Thymus (tissue), 14 donors: ENCODE data around the gene RALGAPA2. TPM values are rescaled to one million over a fixed set of nuclear protein-coding genes. Genes with fewer than 3 reads are reported as not detected.

Experiments
- DNase-seq, 9 donors: peaks; one replicate each; pipeline ENCODE4 v3.0.0-alpha.2; 2013; ENCODE audit warnings: low spot score in 9 of 9, low read depth in 6 of 9, missing footprints in 1 of 9
- H3K27ac ChIP-seq, 2 donors: one replicate each; pipeline ENCODE4 v1.5.1; 2013; ENCODE audit warnings: control low read depth in 1 of 2, low read depth in 1 of 2, low read length in 1 of 2, mild to moderate bottlenecking in 1 of 2, moderate library complexity in 1 of 2
- H3K27me3 ChIP-seq, 2 donors: one replicate each; pipeline ENCODE4 v1.5.1; 2013; ENCODE audit warnings: low read length in 1 of 2; ENCODE audit not compliant: control insufficient read depth in 2 of 2, insufficient read depth in 1 of 2
- H3K36me3 ChIP-seq, 2 donors: one replicate each; pipeline ENCODE4 v1.5.1; 2013; ENCODE audit warnings: low read length in 1 of 2, mild to moderate bottlenecking in 1 of 2, moderate library complexity in 1 of 2; ENCODE audit not compliant: control insufficient read depth in 2 of 2, insufficient read depth in 2 of 2
- H3K4me1 ChIP-seq, 2 donors: one replicate each; pipeline ENCODE4 v1.5.1; 2013; ENCODE audit warnings: low read length in 2 of 2; ENCODE audit not compliant: control insufficient read depth in 2 of 2, insufficient read depth in 2 of 2
- H3K4me3 ChIP-seq, 2 donors: one replicate each; pipeline ENCODE4 v1.5.1; 2013; ENCODE audit warnings: low read length in 2 of 2, control low read depth in 1 of 2, mild to moderate bottlenecking in 1 of 2
- H3K9me3 ChIP-seq, 2 donors: one replicate each; pipeline ENCODE4 v1.5.1; 2013; ENCODE audit warnings: low read length in 1 of 2, mild to moderate bottlenecking in 1 of 2; ENCODE audit not compliant: control insufficient read depth in 2 of 2, insufficient read depth in 1 of 2
- WGBS: extraction: QIAGEN DNeasy Blood & Tissue Kit; methylation state at CpG from one replicate; pipeline ENCODE4 v1.1.7; 2013; 5-methylcytosine and 5-hydroxymethylcytosine counted together
- long read RNA-seq, 10 donors: transcript quantifications; one replicate each; lab custom pipeline, GENCODE V29; 2026
- polyA plus RNA-seq: library from polyadenylated mRNA; stranded (reverse); fragments of 200-250 nt; gene quantifications from one replicate; pipeline ENCODE4 v1.2.3, GENCODE V29; 2013
- total RNA-seq: library from RNA; stranded (reverse); fragments of 120-200 nt; gene quantifications from one replicate; pipeline ENCODE4 v1.2.4, GENCODE V29; 2013
- donor health status: healthy.

RALGAPA2 gene
- total RNA-seq (10.3 TPM), polyA plus RNA-seq (9.0 TPM)
- long read RNA-seq, donor 1 = 0 reads
- long read RNA-seq, donor 2, partial matches to known transcripts = 6 of 6 reads
- long read RNA-seq, donor 2, other reads (novel, unspliced or antisense) = 0 of 6 reads
- long read RNA-seq, donor 3 = 0 reads
- long read RNA-seq, donor 4 = 0 reads
- long read RNA-seq, donor 5 = 0 reads
- long read RNA-seq, donor 6, partial matches to known transcripts = 0 of 1 reads
- long read RNA-seq, donor 6, other reads (novel, unspliced or antisense) = 0 of 1 reads
- long read RNA-seq, donor 7, full-length matches to known transcripts = 1 of 1 reads
- long read RNA-seq, donor 7, partial matches to known transcripts = 0 of 1 reads
- long read RNA-seq, donor 7, other reads (novel, unspliced or antisense) = 0 of 1 reads
- long read RNA-seq, donor 8 = 0 reads
- long read RNA-seq, donor 9 = 0 reads
- long read RNA-seq, donor 10 = 0 reads

GRCh38 chr20:20712474-20713243 is at the start of gene RALGAPA2:
Gene RALGAPA2 (minus strand): TSS chr20:20712644. CDS start chr20:20712480, 164 bp downstream.
- Histone ChIP-seq H3K4me1 (peaks cover 15 to 18% of the 10 kb centered on the region in 2 donors), H3K4me3 (peak within 1 kb of the TSS; percentile 76 to 96), H3K27ac (peak within 1 kb of the TSS; percentile 84 to 95), H3K9me3 (no peaks in the 10 kb centered on the region), H3K36me3 (no peaks in the 10 kb centered on the region), H3K27me3 (no peaks in the 10 kb centered on the region)
- under 1% methylated on average over 87 of the region's 87 CpGs for WGBS
- peak; percentile 88 to 98 (median 93) for DNase-seq

DNA sequence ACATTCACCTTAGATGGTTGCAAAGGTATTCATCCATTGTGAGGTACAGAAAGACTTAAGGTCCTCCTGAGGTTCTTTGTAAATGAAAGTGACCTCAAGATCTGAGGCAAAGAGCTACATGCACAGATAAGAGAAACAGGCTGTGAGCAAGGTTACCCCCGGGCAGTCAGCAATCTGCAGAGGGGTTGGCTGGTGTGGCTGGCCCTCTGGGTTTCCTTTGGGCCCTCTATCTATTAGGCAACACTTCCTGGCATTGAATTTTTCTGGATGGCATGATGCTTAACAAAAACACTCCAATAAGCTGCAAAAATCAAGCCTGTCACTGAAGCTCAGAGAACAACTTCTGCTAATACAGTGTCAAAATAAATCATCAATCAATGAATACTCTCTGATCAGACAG is 48.9 kb upstream of the RALGAPA2 start:
- H3K27me3 ChIP-seq = no peaks in the 10 kb centered on the region
- no peaks in the 10 kb centered on the region for H3K36me3 ChIP-seq
- no peak overlapping the region for H3K4me3 ChIP-seq
- 34% methylated on average over 1 of the region's 1 CpG for WGBS
- no peak for DNase-seq
- H3K27ac ChIP-seq = no peak overlapping the region
- no peaks in the 10 kb centered on the region for H3K9me3 ChIP-seq
- no peaks in the 10 kb centered on the region for H3K4me1 ChIP-seq

DNA sequence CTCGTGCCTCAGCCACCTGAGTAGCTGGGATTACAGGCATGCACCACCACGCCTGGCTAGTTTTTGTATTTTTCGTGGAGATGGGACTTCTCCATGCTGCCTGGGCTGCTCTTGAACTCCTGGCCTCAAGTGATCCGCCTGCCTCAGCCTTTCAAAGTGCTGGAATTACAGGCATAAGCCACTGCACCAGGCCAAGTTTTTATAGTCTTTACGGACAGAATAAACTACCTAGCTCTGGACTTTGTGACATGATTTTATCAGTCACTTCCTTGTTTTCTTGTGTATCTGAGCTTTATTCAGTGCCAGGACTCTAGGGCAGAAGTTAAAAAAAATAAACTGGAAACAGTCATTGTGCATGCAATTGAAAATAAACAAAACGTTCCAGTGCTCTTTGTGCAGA is 46.7 kb upstream of the RALGAPA2 start:
- Histone ChIP-seq H3K27ac (no peak overlapping the region), H3K36me3 (no peaks in the 10 kb centered on the region), H3K4me3 (no peak overlapping the region), H3K9me3 (no peaks in the 10 kb centered on the region), H3K4me1 (no peaks in the 10 kb centered on the region), H3K27me3 (no peaks in the 10 kb centered on the region)
- DNase-seq = no peak
- WGBS = 88% methylated on average over 6 of the region's 6 CpGs

DNA sequence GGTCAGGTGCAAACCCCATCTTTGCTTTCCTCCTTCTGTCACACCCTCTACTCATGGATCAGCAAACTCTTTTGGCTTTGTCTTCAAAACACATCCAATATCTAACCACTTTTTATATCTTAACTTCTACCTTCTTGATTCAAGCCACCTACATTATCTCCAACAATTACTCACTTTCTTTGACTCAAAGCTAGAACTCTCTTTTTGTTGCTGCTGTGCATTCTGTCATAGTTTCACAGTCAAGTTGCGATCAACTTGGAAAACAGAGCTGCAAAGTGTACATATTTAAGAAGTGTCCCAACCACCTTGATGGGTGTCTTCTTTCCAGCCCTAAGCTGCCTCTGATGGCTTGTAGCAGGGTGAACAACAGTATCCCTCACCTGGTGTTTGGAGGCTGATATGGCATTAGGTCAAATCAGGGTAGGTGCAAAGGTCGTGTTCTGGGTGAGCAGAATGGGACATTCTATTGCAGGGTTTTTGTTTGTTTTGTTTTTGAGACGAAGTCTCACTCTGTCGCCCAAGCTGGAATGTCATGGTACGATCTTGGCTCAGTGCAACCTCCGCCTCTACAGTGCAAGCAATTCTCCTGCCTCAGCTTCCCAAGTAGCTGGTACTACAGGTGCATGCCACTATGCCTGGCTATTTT is 43.4 kb upstream of the RALGAPA2 start:
- Histone ChIP-seq H3K36me3 (no peaks in the 10 kb centered on the region), H3K27me3 (no peaks in the 10 kb centered on the region), H3K9me3 (no peaks in the 10 kb centered on the region), H3K4me1 (no peaks in the 10 kb centered on the region), H3K4me3 (no peak overlapping the region), H3K27ac (no peak overlapping the region)
- WGBS = 93% methylated on average over 6 of the region's 6 CpGs
- DNase-seq = no peak

DNA sequence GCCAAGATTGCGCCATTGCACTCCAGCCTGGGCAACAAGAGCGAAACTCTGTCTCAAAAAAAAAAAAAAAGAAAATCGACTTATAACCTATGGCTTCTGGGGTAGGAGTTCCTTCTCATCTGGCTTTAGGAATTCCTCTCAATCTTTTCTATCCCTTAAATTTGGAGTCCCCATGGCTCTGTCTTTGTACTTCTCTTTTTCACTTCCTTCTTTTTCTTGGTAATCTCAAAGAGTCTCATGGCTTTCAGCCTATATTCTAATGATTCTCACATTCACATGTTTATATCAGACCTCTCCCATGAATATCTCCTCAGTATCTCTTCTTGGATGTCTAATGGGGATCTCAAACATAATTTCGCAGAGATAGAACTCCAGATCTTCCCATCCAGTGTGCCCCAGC is 42.8 kb upstream of the RALGAPA2 start:
- 89% methylated on average over 4 of the region's 4 CpGs for WGBS
- Histone ChIP-seq H3K4me3 (no peak overlapping the region), H3K9me3 (no peaks in the 10 kb centered on the region), H3K36me3 (no peaks in the 10 kb centered on the region), H3K4me1 (no peaks in the 10 kb centered on the region), H3K27me3 (no peaks in the 10 kb centered on the region), H3K27ac (no peak overlapping the region)
- DNase-seq = no peak

DNA sequence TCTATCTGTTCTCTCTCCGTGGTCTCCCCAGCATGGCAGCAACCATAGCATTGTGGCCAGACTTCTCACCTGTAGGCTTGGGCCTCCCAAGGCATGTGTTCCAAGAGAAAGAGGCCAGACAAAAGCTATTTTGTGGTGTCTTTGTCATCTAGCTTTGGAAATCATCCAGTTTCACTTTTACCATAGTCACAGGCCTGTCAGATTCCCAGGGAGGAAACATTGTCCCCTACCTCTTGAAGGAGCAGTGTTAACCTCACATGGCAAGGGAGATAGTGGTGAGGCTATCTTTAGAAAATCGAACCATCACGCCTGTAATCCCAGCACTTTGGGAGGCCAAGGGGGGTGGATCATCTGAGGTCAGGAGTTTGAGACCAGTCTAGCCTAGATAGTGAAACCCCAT is 42.3 kb upstream of the RALGAPA2 start:
- no peak overlapping the region for H3K4me3 ChIP-seq
- no peaks in the 10 kb centered on the region for H3K27me3 ChIP-seq
- no peaks in the 10 kb centered on the region for H3K4me1 ChIP-seq
- H3K36me3 ChIP-seq = no peaks in the 10 kb centered on the region
- H3K9me3 ChIP-seq = no peaks in the 10 kb centered on the region
- no peak for DNase-seq
- no peak overlapping the region for H3K27ac ChIP-seq
- 56% methylated on average over 3 of the region's 3 CpGs for WGBS

DNA sequence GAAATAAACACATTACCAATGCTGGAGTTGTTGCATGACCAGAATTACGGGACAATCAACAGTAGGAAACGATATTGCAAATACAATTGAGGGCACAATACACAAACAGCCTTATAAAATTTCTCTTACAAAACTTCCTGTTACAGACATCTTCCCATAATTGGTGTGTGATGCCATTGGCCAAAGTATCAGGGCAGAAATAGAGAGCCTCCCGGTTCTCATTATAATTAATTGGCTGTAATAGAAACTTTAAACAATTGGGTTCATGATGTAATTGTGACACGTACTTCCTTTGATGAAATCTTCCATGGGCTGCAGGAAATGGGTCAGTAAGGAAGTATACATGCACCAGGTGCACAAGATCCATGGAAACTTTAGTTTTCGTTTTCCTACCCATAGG is 40.3 kb upstream of the RALGAPA2 start:
- Histone ChIP-seq H3K9me3 (peaks cover 0 to 9% of the 10 kb centered on the region in 2 donors), H3K4me1 (no peaks in the 10 kb centered on the region), H3K27me3 (no peaks in the 10 kb centered on the region), H3K27ac (no peak overlapping the region), H3K4me3 (no peak overlapping the region), H3K36me3 (no peaks in the 10 kb centered on the region)
- 94% methylated on average over 5 of the region's 5 CpGs for WGBS
- no peak for DNase-seq

- DNase-seq = no peak
- Histone ChIP-seq H3K4me3 (no peak overlapping the region), H3K36me3 (no peaks in the 10 kb centered on the region), H3K27me3 (no peaks in the 10 kb centered on the region), H3K4me1 (peaks cover 0 to 19% of the 10 kb centered on the region in 2 donors), H3K9me3 (peaks cover 0 to 9% of the 10 kb centered on the region in 2 donors), H3K27ac (no peak overlapping the region)
- WGBS = 91% methylated on average over 1 of the region's 1 CpG
Measured at GRCh38 chr20:20747298-20747697, 34.9 kb upstream of the RALGAPA2 start.
